ENCODE measurements around the gene ARHGEF25.
A peak's percentile ranks its signal among the peaks of the same experiment; 100 is the strongest.
"Not testable (repeated sequence)": the region's sequence is repeated elsewhere in the genome, so short reads cannot be mapped to it uniquely, and the experiment has no call there.

ARHGEF25 gene

GRCh38 chr12:57586128-57586527 is 25.1 kb upstream of the ARHGEF25 start:
- H3K4me1 ChIP-seq (ENCODE audit: control insufficient read depth in 1 of 2, insufficient read depth in 2 of 2, low read length in 2 of 2): peaks cover 0 to 3% of the 10 kb centered on the region in 2 experiments
- H3K9me3 ChIP-seq (ENCODE audit: insufficient read depth, low read depth, low read length): no peaks in the 10 kb centered on the region
- DNase-seq: no peak
- H3K27ac ChIP-seq (ENCODE audit: low read depth, low read length): no peak overlapping the region
- no peak overlapping the region for H4K8ac ChIP-seq (ENCODE audit: low read depth, low read length)
- no peak overlapping the region for H2AK5ac ChIP-seq (ENCODE audit: low read length)
- H3K79me2 ChIP-seq (ENCODE audit: control insufficient read depth, insufficient read depth, low read length, poor library complexity): peaks cover under 1% of the 10 kb centered on the region
- H3K27me3 ChIP-seq (ENCODE audit: insufficient read depth, low read length): no peaks in the 10 kb centered on the region
- no peak overlapping the region for H3K9ac ChIP-seq (ENCODE audit: low read length)
- no peak overlapping the region for H3K18ac ChIP-seq (ENCODE audit: low read length)
- no peak overlapping the region for H2BK12ac ChIP-seq (ENCODE audit: low read length)
- no peaks in the 10 kb centered on the region for H3K36me3 ChIP-seq (ENCODE audit: control insufficient read depth in 1 of 2, insufficient read depth in 2 of 2, low read length in 2 of 2)
- no peak overlapping the region for H3K23ac ChIP-seq (ENCODE audit: low read length)
- no peak overlapping the region for H2BK5ac ChIP-seq (ENCODE audit: low read depth, low read length, poor library complexity)
- no peak overlapping the region for H3K4me3 ChIP-seq (ENCODE audit: low read depth, low read length)
- no peak overlapping the region for H3K4me2 ChIP-seq (ENCODE audit: low read length)
- peaks cover 2% of the 10 kb centered on the region for H3K79me1 ChIP-seq (ENCODE audit: low read length)
- no peak overlapping the region for H4K91ac ChIP-seq (ENCODE audit: low read depth, low read length)
- no peak overlapping the region for H2AFZ ChIP-seq (ENCODE audit: insufficient read depth, low read length, poor library complexity)
- H3K4ac ChIP-seq (ENCODE audit: low read depth, low read length): no peak overlapping the region
- no peak overlapping the region for H2BK120ac ChIP-seq (ENCODE audit: insufficient read depth, low read length, poor library complexity)
- H3K14ac ChIP-seq (ENCODE audit: low read length): no peak overlapping the region
- 100% methylated on average over 1 of the region's 3 CpGs for WGBS (ENCODE audit: extremely low coverage, insufficient coverage, insufficient read length)
- no peak overlapping the region for H4K12ac ChIP-seq (ENCODE audit: low read depth, low read length)

- H2BK120ac ChIP-seq (ENCODE audit: insufficient read depth, low read length, poor library complexity): no peak overlapping the region
- H3K27ac ChIP-seq (ENCODE audit: low read depth, low read length): no peak overlapping the region
- DNase-seq: no peak
- H3K9me3 ChIP-seq (ENCODE audit: insufficient read depth, low read depth, low read length): no peaks in the 10 kb centered on the region
- H2AFZ ChIP-seq (ENCODE audit: insufficient read depth, low read length, poor library complexity): no peak overlapping the region
- no peak overlapping the region for H3K4me2 ChIP-seq (ENCODE audit: low read length)
- H3K9ac ChIP-seq (ENCODE audit: low read length): no peak overlapping the region
- H3K4ac ChIP-seq (ENCODE audit: low read depth, low read length): no peak overlapping the region
- peaks cover 5% of the 10 kb centered on the region for H3K79me1 ChIP-seq (ENCODE audit: low read length)
- peaks cover 2 to 6% of the 10 kb centered on the region in 2 experiments for H3K4me1 ChIP-seq (ENCODE audit: control insufficient read depth in 1 of 2, insufficient read depth in 2 of 2, low read length in 2 of 2)
- no peak overlapping the region for H3K14ac ChIP-seq (ENCODE audit: low read length)
- H4K91ac ChIP-seq (ENCODE audit: low read depth, low read length): no peak overlapping the region
- no peaks in the 10 kb centered on the region for H3K27me3 ChIP-seq (ENCODE audit: insufficient read depth, low read length)
- no peak overlapping the region for H3K18ac ChIP-seq (ENCODE audit: low read length)
- no peak overlapping the region for H2BK5ac ChIP-seq (ENCODE audit: low read depth, low read length, poor library complexity)
- H2AK5ac ChIP-seq (ENCODE audit: low read length): no peak overlapping the region
- no peaks in the 10 kb centered on the region for H3K36me3 ChIP-seq (ENCODE audit: control insufficient read depth in 1 of 2, insufficient read depth in 2 of 2, low read length in 2 of 2)
- no peak overlapping the region for H3K23ac ChIP-seq (ENCODE audit: low read length)
- H4K12ac ChIP-seq (ENCODE audit: low read depth, low read length): no peak overlapping the region
- no peak overlapping the region for H3K4me3 ChIP-seq (ENCODE audit: low read depth, low read length)
- H3K79me2 ChIP-seq (ENCODE audit: control insufficient read depth, insufficient read depth, low read length, poor library complexity): peaks cover 3% of the 10 kb centered on the region
- no peak overlapping the region for H2BK12ac ChIP-seq (ENCODE audit: low read length)
- H4K8ac ChIP-seq (ENCODE audit: low read depth, low read length): no peak overlapping the region
- no CpG with 5 or more reads among the region's 3 CpGs for WGBS (ENCODE audit: extremely low coverage, insufficient coverage, insufficient read length)
These were observed 24.3 kb upstream of the ARHGEF25 start for GRCh38 chr12:57586832-57587429.

- H3K79me1 ChIP-seq (ENCODE audit: low read length); H2BK120ac ChIP-seq (ENCODE audit: insufficient read depth, low read length, poor library complexity); H3K36me3 ChIP-seq (ENCODE audit: control insufficient read depth in 1 of 2, insufficient read depth in 2 of 2, low read length in 2 of 2); H2BK5ac ChIP-seq (ENCODE audit: low read depth, low read length, poor library complexity); H3K4me2 ChIP-seq (ENCODE audit: low read length); H3K18ac ChIP-seq (ENCODE audit: low read length); H2AFZ ChIP-seq (ENCODE audit: insufficient read depth, low read length, poor library complexity); H4K12ac ChIP-seq (ENCODE audit: low read depth, low read length); H3K4ac ChIP-seq (ENCODE audit: low read depth, low read length); H3K23ac ChIP-seq (ENCODE audit: low read length); H4K8ac ChIP-seq (ENCODE audit: low read depth, low read length); H2BK12ac ChIP-seq (ENCODE audit: low read length); DNase-seq; H3K9ac ChIP-seq (ENCODE audit: low read length); H3K4me3 ChIP-seq (ENCODE audit: low read depth, low read length); H2AK5ac ChIP-seq (ENCODE audit: low read length); H3K9me3 ChIP-seq (ENCODE audit: insufficient read depth, low read depth, low read length); H3K27ac ChIP-seq (ENCODE audit: low read depth, low read length); H4K91ac ChIP-seq (ENCODE audit: low read depth, low read length); H3K79me2 ChIP-seq (ENCODE audit: control insufficient read depth, insufficient read depth, low read length, poor library complexity); H3K27me3 ChIP-seq (ENCODE audit: insufficient read depth, low read length); H3K14ac ChIP-seq (ENCODE audit: low read length): not testable (repeated sequence)
- WGBS (ENCODE audit: extremely low coverage, insufficient coverage, insufficient read length): no CpG with 5 or more reads among the region's 15 CpGs
- H3K4me1 ChIP-seq (ENCODE audit: control insufficient read depth in 1 of 2, insufficient read depth in 2 of 2, low read length in 2 of 2): peaks cover 4 to 11% of the 10 kb centered on the region in 2 experiments
These were observed 22.2 kb upstream of the ARHGEF25 start for GRCh38 chr12:57588951-57589610.

- H3K4me1 ChIP-seq (ENCODE audit: control insufficient read depth in 1 of 2, insufficient read depth in 2 of 2, low read length in 2 of 2): peaks cover 4 to 11% of the 10 kb centered on the region in 2 experiments
- no peaks in the 10 kb centered on the region for H3K27me3 ChIP-seq (ENCODE audit: insufficient read depth, low read length)
- peaks cover 4 to 9% of the 10 kb centered on the region in 2 experiments for H3K36me3 ChIP-seq (ENCODE audit: control insufficient read depth in 1 of 2, insufficient read depth in 2 of 2, low read length in 2 of 2)
- no peak overlapping the region for H2BK5ac ChIP-seq (ENCODE audit: low read depth, low read length, poor library complexity)
- no peak overlapping the region for H2BK120ac ChIP-seq (ENCODE audit: insufficient read depth, low read length, poor library complexity)
- H4K12ac ChIP-seq (ENCODE audit: low read depth, low read length): peak overlapping the region; percentile 34
- H3K79me2 ChIP-seq (ENCODE audit: control insufficient read depth, insufficient read depth, low read length, poor library complexity): peaks cover 3% of the 10 kb centered on the region
- no peak overlapping the region for H3K9ac ChIP-seq (ENCODE audit: low read length)
- H3K23ac ChIP-seq (ENCODE audit: low read length): no peak overlapping the region
- H3K4me2 ChIP-seq (ENCODE audit: low read length): peak overlapping the region; percentile 79
- no peak overlapping the region for H2AK5ac ChIP-seq (ENCODE audit: low read length)
- peak overlapping the region; percentile 96 for H3K4me3 ChIP-seq (ENCODE audit: low read depth, low read length)
- no peak overlapping the region for H3K18ac ChIP-seq (ENCODE audit: low read length)
- peak overlapping the region; percentile 41 for H4K91ac ChIP-seq (ENCODE audit: low read depth, low read length)
- H2AFZ ChIP-seq (ENCODE audit: insufficient read depth, low read length, poor library complexity): peak overlapping the region; percentile 80
- WGBS (ENCODE audit: extremely low coverage, insufficient coverage, insufficient read length): no CpG with 5 or more reads among the region's 2 CpGs
- H3K4ac ChIP-seq (ENCODE audit: low read depth, low read length): no peak overlapping the region
- H4K8ac ChIP-seq (ENCODE audit: low read depth, low read length): peak overlapping the region; percentile 91
- no peak overlapping the region for H3K27ac ChIP-seq (ENCODE audit: low read depth, low read length)
- H3K9me3 ChIP-seq (ENCODE audit: insufficient read depth, low read depth, low read length): no peaks in the 10 kb centered on the region
- DNase-seq: peak in 1 of 2 donors; percentile 45
- H3K14ac ChIP-seq (ENCODE audit: low read length): peak overlapping the region; percentile 52
- H2BK12ac ChIP-seq (ENCODE audit: low read length): no peak overlapping the region
- H3K79me1 ChIP-seq (ENCODE audit: low read length): peaks cover 5% of the 10 kb centered on the region
These were observed 20.8 kb upstream of the ARHGEF25 start for GRCh38 chr12:57590479-57590863.
